H54 (cell line): ENCODE measurements around the gene UHRF2.
"Not testable (repeated sequence)": the region's sequence is repeated elsewhere in the genome, so short reads cannot be mapped to it uniquely, and the experiment has no call there.

Source experiments
- DNase-seq: peaks from one replicate; pipeline ENCODE4 v3.0.0; 2011; ENCODE audit warnings: low spot score, mixed read lengths; ENCODE audit not compliant: insufficient read length
- FAIRE-seq: peaks from 3 replicates; lab custom pipeline; 2011; peaks lifted over from hg19 to GRCh38; lab: Jason Lieb, UNC
- POLR2A ChIP-seq: IDR thresholded peaks from 2 replicates; pipeline ENCODE4 v1.6.1; 2011; ENCODE audit warnings: low read depth, mild to moderate bottlenecking, low read length

UHRF2 gene

GRCh38 chr9:6484210-6484609 is 71.2 kb downstream of the UHRF2 start:
- no peak for DNase-seq
- TF ChIP-seq POLR2A: no peak
- FAIRE-seq: no peak

GRCh38 chr9:6488395-6488794 is 75.4 kb downstream of the UHRF2 start:
- DNase-seq (no peak), FAIRE-seq (no peak)
- no peak for TF ChIP-seq POLR2A

- FAIRE-seq: no peak
- TF ChIP-seq POLR2A: no peak
Measured at GRCh38 chr9:6489099-6489498, 76.1 kb downstream of the UHRF2 start.

DNA sequence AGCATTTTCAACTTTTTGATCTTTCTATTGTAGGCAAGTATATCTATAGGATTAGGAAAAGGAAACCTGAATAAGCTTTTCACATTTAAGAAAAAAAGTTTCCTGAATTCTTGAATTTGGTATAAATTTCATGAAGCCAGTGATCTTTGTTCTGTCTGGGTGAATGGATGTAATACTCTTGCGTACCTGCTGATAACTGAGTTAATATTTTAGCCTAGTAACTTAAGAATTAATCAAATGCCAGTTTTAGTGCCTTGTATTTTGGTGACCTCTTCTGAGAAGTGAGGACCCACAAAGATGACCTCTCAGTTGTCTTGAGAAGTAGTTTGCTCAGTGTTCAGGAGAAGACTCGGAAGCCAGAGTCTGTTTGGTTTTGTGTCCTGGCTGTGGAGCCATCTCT is 77.9 kb downstream of the UHRF2 start:
- DNase-seq: no peak
- no peak for TF ChIP-seq POLR2A
- peak; percentile 23 for FAIRE-seq

More at GRCh38 chr9:6489099-6489498, 76.1 kb downstream of the UHRF2 start:
- DNase-seq: no peak

DNA sequence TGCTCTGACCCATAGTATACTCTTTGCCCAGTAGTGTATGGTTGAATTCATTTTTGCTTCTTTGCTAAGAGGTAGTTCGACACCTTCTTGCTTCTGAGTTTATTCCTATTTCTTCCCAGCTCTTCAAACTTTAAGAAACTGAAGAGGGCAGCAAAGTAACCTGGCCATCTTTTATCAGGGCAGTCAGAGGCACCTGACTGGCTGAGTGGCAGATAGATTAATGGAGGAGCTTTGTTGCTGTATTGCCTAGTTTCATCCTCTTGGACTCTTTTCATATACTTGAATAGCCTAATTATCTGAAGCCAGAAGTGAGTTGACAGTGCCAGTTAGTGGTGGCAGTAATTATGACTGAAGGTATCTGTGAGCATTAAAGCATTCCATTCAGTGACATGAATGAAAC is 82.5 kb downstream of the UHRF2 start:
- TF ChIP-seq POLR2A: no peak
- FAIRE-seq (peak; percentile 68), DNase-seq (no peak)

DNA sequence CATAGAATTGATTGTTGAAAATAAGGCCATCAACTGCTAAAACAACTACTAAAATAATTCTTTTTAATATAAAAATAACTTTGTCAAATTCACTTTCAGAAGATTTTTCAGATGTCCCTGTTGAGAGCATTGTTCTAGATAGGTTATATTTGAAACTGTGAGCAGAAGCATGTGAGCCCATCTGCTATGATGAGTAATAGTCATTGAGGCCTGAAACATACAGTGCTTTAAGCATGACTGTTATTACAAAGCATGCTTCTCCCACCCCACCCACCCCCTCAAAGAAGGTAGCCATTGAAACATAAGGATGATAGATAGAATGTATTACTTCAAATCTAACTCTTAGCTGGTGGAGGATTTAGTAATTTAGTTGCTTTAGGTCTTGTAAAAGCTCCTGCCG is 86.0 kb downstream of the UHRF2 start:
- no peak for TF ChIP-seq POLR2A
- FAIRE-seq (no peak), DNase-seq (no peak)

DNA sequence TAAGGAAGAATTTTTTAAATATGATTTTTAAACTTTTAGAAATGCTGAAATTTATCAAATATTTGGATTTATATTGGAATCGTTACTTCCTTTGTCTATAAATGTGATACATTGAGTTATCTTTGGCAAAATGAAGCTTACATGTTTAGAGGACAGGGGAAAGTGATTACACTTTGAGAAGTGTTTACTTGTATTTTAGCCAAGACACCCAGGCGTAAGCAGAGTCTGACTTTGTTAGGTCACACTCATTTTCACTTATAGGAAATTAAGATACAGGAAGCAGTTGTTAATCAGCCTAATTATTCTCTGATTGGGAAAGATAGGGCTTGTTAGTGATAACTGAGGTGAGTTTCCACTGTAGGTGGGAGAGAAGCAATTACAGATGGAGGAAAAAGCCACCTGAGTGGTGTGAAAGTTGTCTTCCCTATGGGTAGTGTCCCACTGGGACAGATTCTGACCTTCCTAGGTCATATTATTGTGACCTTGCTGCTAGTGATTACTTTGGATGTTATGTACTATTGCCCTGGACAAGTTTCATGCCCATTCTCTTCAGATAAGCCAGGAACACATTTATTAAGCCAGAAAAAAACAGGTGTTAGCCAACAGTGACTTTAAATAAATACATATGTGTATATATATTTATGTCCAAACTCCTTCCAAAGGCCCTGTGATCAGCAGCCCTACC is 88.7 kb downstream of the UHRF2 start:
- no peak for FAIRE-seq

DNA sequence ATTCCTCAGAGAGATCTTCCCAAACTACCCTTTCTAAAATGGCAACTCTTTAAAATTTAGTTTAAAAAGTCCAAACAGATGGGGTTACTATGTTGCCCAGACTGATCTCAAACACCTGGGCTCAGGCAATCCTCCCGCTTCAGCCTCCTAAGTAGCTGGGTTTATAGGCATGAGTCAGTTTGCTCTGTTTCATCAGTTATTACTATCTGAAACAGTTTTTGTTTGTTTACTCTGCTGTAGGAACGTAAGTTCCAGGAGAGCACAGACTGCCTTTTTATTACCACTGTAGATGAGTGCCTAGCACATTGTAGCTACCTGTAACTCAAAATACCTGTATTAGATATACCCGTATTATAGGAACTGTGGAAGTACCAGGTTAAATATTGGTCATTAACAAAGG is 89.4 kb downstream of the UHRF2 start:
- peak; percentile 85 for FAIRE-seq
- no peak for DNase-seq
- no peak for TF ChIP-seq POLR2A

More for the DNA sequence above, 88.7 kb downstream of the UHRF2 start:
- DNase-seq: no peak
- TF ChIP-seq POLR2A: no peak

DNA sequence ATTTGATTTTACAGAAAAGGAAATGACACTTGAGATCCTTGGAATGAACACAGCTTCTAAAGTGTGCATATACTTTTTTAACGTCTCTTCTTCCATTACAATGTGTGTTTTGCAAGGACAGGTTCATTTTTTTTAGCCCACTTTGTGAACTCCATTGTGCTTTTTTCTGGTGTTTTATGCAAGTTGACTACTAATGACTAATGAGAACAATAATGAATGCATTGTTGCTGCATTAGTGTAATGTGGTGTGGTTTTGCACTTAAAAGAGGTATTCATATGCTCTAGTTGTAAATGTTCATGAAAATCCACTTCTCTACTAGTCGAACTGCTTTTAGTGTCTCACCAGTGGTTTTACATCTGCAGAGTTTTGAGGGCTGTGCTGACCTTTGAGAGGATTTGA is 93.6 kb downstream of the UHRF2 start:
- TF ChIP-seq POLR2A: no peak
- DNase-seq (no peak), FAIRE-seq (peak; percentile 71)

GRCh38 chr9:6512085-6512657 is 99.2 kb downstream of the UHRF2 start:
- TF ChIP-seq POLR2A: no peak
- DNase-seq (no peak), FAIRE-seq (no peak)

DNA sequence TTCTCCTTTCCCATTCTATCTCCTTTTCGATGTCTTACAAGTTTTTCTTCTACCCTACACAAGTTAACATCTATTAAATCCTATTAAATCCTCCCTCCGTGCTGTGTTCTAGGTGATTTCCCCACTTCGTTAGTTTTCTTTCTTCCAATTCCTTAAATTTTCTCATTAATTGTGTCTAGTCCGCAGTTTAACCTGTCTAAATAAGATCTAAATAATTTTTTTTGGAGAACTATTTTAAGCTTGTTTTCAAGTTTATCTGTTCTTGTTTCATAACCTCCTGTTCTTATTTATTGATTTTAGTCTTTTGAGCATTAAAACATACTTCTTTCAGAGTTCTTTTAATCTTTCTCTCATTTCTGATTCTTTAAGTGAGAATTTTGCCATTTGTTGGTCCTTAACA is 109.3 kb downstream of the UHRF2 start:
- FAIRE-seq: no peak

DNA sequence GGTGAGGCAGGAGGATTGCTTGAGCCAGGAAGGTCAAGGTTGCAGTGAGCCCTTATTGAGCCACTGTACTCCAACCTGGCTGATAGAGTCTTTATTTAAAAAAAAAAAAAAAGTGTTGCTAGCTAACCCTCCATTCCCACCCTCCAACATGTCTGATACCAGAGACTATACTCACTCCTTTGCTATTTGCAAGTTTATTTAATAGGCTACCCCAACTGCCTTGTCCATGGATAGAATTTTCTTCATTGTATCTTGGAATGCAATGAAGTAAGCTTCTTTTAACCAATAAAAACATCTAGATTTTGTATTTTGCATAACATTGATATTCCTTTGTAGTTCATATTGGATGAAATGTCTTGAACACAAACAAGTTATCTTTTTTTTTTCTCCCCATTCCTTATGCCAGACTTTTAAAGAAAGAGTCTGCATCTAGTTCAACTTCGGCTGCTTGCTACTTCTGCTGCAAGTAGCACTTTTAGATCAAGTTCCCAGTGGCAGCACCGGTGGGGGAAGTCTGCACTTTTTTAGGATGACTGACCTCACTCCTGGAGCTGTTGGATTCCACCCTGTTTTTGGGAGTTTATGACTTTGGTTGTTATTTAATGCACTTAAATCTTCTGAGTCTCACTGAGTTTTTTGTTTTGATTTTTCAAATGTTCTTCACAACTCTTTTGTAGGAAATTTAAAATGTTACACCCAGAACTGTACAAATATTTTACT is 112.5 kb downstream of the UHRF2 start:
- FAIRE-seq (no peak), DNase-seq (no peak)
- TF ChIP-seq POLR2A: no peak

More for the DNA sequence above, 109.3 kb downstream of the UHRF2 start:
- DNase-seq: no peak
- TF ChIP-seq POLR2A: no peak

GRCh38 chr9:6535594-6535993 is 122.6 kb downstream of the UHRF2 start:
- FAIRE-seq (no peak), DNase-seq (no peak)
- TF ChIP-seq POLR2A: no peak

DNA sequence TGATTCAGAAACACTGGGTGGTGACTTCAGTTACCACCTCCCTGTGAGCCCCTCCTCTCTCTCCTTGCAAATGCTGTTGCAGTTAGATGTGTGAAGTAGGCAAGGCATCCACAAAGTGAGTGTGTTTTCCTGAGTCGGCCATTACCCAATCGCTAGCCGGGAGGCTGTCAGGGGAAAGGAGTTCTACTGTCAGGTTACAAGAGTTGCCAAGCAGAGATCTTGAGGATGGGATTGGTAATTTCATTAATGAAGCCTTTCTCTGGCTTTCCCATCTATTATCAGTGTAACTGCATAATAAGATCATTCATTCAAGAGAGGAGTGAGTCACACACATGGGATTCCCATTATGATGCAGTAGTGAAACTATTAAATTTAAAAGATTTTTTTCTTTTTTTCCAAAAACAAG is 125.7 kb downstream of the UHRF2 start:
- TF ChIP-seq POLR2A: no peak
- peak; percentile 41 for DNase-seq
- FAIRE-seq: peak; percentile 97

- DNase-seq, FAIRE-seq: not testable (repeated sequence)
Measured at GRCh38 chr9:6542617-6543016, 129.6 kb downstream of the UHRF2 start.
